ENCODE data around the gene TLR3.

Gene TLR3

GRCh38 chr4:186105647-186106321 is 36.8 kb downstream of the TLR3 start (continued):
- TF ChIP-seq ZBTB11 (tag by site-specific recombination; conservative IDR thresholded peaks at IDR 0.05; ENCODE audit: low read depth), result no peak
- TF ChIP-seq ZNF629 (tag by site-specific recombination; IDR thresholded peaks at IDR 0.05), result peak; percentile 92
- no peak for TF ChIP-seq ZNF302 (tag by site-specific recombination; IDR thresholded peaks at IDR 0.05; ENCODE audit: low read depth)

- H3K36me3 ChIP-seq (ENCODE audit: control insufficient read depth in 2 of 2, insufficient read depth in 1 of 2, low read length in 2 of 2), result no peaks in the 10 kb centered on the region
- POLR2A ChIA-PET, result no interaction called here
- TF ChIP-seq SETDB1 (IDR thresholded peaks at IDR 0.05; ENCODE audit: insufficient read length, low read length), result no peak
- H3K4me3 ChIP-seq (ENCODE audit: low read depth, low read length), result no peak overlapping the region
- CTCF ChIA-PET, result interaction anchor here (0.5 to 0.7 kb wide), 4 partner anchors 27 to 684 kb away, joined by 3 read pairs; no protein-coding TSS in a partner anchor
- no peak overlapping the region for H3K27ac ChIP-seq (ENCODE audit: extremely low read depth, low read depth, low read length)
- H3K4me1 ChIP-seq (ENCODE audit: control insufficient read depth, insufficient read depth, low read length), result peaks cover 3% of the 10 kb centered on the region; the same call in 1 of the 2 replicates
- H3K9me3 ChIP-seq (ENCODE audit: control insufficient read depth, insufficient read depth, low read depth, low read length), result no peaks in the 10 kb centered on the region
Observed at GRCh38 chr4:186107947-186108346, 39.0 kb downstream of the TLR3 start.

GRCh38 chr4:186108391-186108790 is 39.4 kb downstream of the TLR3 start:
- Histone ChIP-seq H3K27ac (ENCODE audit: extremely low read depth, low read depth, low read length) (no peak overlapping the region), H3K36me3 (ENCODE audit: control insufficient read depth in 2 of 2, insufficient read depth in 1 of 2, low read length in 2 of 2) (no peaks in the 10 kb centered on the region), H3K9me3 (ENCODE audit: control insufficient read depth, insufficient read depth, low read depth, low read length) (no peaks in the 10 kb centered on the region), H3K4me3 (ENCODE audit: low read depth, low read length) (no peak overlapping the region), H3K4me1 (ENCODE audit: control insufficient read depth, insufficient read depth, low read length) (peaks cover 3% of the 10 kb centered on the region; the same call in 1 of the 2 replicates)
- POLR2A ChIA-PET, result no interaction called here
- TF ChIP-seq ZNF335 (tag by site-specific recombination; conservative IDR thresholded peaks at IDR 0.05) (no peak), ZNF555 (tag by site-specific recombination; conservative IDR thresholded peaks at IDR 0.05) (no peak), PRDM1 (tag by site-specific recombination; IDR thresholded peaks at IDR 0.05) (0 out of 2 replicates have a peak, but pooled peaks have one; percentile 4), ZNF707 (tag by site-specific recombination; IDR thresholded peaks at IDR 0.05) (no peak), ZNF585B (tag by site-specific recombination; IDR thresholded peaks at IDR 0.05) (no peak), ZSCAN5A (tag by site-specific recombination; IDR thresholded peaks at IDR 0.05) (no peak), KLF8 (tag by site-specific recombination; IDR thresholded peaks at IDR 0.05) (no peak), ZSCAN4 (tag by site-specific recombination; IDR thresholded peaks at IDR 0.05) (no peak), PRDM10 (tag by site-specific recombination; IDR thresholded peaks at IDR 0.05) (no peak)
- CTCF ChIA-PET, result interaction anchor here (0.5 to 0.7 kb wide), 4 partner anchors 27 to 684 kb away, joined by 3 read pairs; no protein-coding TSS in a partner anchor
